Daoy (cell line): Measurements from ENCODE around the gene OSGEP. TPM values are rescaled to one million over a fixed set of nuclear protein-coding genes. Genes with fewer than 3 reads are reported as not detected.
A peak's percentile ranks its signal among the peaks of the same experiment; 100 is the strongest.

ENCODE experiments used
- DNase-seq: peaks from one replicate; pipeline ENCODE4 v3.0.0-alpha.2; 2015; ENCODE audit warnings: low read depth
- total RNA-seq: library from RNA; depleted of rRNA; stranded (reverse); fragments of >200 nt; shearing (Covaris generic); gene quantifications from 2 replicates; pipeline ENCODE4 v1.2.3, GENCODE V29; 2014; rRNA removed

OSGEP gene
- 79.5 and 87.9 TPM in 2 replicates for total RNA-seq

DNA sequence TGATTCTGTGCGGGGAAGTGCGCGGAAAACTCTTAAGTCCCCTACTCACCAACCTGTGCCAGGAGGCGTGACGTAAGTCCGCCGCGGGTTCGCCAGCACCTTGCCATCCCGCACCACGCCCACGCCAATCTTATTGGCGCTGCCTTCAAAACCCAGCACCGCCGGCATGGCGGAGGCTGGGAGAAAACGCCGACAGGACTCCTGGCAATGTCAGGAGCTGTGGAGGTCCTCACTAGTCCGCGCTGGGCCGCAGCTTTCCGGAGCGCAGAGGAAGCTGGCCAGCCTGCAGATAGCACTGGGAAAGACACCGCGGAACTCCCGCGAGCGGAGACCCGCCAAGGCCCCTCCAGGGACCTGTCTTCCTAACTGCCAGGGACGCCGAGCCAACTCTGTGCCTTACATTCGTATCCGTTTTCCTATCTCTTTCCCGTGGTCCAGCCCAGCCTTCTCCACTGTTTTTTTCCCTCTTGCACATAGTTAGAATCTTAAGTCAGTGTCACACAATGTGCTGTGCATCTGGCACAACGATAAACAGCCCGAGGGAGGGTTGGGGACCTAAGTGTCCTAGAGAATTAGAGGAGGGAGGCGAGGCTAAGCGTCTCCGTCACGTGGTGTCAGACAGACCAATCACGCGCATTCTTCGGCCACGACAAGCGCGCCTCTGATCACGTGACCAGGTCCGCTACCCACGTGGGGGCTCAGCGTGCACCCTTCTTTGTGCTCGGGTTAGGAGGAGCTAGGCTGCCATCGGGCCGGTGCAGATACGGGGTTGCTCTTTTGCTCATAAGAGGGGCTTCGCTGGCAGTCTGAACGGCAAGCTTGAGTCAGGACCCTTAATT lies at the start of gene OSGEP, which contains the start of gene APEX1:
Gene OSGEP (minus strand): TSS at position 297 of the 839 bp plus-strand sequence. CDS start 129 bp downstream, at position 168.
Gene APEX1 (plus strand): TSS at position 711 of the 839 bp plus-strand sequence. CDS start 420 bp downstream, outside the sequence.
- peak; percentile 100 for DNase-seq

DNA sequence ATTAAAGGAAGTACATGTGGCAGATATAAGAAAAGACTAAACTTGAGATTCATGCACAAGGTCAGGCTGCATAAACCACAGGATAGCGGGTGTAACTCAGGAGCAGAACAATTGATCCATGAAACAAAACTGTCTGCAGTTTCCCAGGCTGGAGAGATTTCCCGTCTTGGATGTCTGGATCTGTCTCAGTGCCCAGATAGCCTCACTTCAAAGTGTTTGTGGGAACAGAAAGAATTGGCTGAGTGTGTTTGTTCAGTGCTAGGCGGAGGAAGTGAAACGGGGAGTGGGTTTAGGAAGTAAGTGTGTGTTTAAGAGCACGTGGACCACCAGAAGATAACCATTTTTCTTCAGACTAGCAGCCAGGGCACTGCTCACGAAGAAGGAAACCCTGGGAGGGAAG lies 49.3 kb upstream of the OSGEP start:
- DNase-seq = no peak

DNA sequence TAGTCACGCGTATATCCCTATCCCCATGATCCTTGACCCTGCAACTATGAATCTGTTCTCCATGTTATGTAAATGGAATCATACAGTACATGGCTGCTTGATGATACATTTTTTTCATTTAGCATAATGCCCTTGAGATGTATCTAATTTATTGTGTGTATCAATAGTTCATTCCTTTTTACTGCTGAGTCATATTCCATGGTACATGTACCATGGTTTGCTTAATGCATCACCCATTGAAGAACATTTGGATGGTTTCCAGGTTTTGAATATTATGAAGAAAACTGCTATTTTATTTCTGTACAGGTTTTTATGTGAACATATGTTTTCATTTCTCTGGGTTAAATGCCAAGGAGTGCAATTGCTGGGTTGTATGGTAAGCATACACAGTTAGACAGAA lies 46.7 kb upstream of the OSGEP start:
- no peak for DNase-seq

DNA sequence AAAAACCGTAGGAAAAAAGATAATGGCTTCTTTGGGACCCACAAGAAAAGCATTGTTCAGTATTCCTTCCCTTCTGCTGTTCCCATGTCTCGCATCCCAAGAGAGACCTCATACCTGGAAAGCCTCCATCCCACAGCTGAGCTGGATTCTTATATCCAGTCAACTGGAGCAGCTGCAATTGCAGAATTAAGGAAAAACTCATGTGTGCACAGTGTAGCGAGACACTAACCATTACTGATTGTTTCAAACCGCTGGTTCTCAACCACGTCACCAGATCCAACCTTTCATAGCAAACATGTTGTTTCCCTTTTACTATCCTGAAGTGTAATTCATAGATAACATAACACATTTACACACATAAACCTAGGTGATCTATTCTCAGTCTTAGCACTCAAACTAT lies 45.3 kb upstream of the OSGEP start:
- no peak for DNase-seq

DNA sequence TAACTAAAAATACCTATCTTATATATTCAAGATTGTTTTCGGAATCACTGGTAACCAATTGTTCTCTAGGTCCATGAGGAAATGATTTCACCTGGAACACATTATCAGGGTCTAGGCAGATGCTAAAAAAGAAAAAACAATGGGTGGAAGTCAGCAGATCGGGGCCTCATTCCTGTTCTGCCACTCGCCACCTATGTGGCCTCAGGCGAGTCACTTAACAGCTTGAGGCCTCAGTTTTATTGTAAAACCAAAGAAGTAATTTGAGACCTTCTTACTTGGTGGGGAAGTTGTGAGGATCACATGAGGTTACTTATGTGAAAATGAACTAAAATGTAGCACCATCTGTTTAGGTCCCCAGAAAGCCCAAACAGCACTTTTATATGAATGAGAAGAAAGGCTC lies 44.5 kb upstream of the OSGEP start:
- no peak for DNase-seq

DNA sequence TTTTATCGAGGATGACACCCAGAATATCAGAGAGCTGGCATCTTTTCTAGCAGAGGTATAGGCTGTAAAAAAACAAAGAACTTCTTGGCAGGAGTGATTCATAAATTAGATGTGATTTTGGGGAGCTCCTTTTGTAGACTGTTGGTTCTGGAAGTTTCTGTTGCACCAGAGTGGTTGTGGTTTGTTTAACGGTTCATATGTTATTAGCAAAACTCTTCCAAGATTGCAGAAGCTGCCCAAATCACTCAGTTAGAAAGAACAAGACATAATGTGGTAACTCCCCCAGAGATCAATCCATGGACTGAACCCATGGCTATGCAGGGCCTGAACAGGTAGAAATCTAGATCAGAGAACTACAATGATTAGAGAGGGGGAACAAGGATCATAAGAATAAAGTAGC lies 44.0 kb upstream of the OSGEP start:
- DNase-seq = no peak

DNA sequence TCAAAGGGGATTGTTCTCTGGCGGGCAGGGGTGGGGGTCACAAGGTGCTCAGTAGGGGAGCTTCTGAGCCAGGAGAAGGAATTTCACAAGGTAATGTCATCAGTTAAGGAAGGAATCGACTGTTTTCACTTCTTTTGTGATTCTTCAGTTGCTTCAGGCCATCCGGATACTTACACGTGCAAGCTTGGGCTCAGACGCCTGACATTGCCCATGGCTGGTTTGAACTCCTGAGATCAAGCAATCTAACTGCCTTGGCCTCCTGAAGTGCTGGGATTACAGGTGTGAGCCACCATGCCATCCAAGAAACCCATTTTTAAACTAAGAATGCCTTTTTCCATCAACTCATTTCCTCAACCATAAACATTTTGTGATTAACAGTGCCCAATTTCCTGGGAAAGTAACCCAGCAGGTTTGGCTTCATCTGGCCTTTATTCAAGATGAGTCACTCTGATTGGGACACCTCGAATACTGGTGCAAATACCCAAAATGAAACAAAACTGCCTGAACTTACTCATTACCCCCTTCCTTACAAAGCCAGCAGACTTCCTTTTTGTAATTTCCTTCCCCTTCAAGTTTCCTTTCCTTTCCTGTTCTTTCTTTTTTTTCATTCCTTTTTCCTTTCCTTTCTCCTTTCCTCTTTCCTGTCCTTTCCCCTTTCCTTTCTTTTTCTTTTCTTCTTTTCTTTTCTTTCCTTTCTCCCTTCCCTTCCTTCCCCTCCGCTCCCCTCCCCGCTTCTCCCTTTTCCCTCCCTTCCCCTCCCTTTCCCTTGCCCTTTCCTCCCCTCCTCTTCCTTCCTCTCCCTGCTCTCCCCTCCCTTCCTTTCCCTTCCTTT lies 40.5 kb upstream of the OSGEP start:
- peak; percentile 41 for DNase-seq

DNA sequence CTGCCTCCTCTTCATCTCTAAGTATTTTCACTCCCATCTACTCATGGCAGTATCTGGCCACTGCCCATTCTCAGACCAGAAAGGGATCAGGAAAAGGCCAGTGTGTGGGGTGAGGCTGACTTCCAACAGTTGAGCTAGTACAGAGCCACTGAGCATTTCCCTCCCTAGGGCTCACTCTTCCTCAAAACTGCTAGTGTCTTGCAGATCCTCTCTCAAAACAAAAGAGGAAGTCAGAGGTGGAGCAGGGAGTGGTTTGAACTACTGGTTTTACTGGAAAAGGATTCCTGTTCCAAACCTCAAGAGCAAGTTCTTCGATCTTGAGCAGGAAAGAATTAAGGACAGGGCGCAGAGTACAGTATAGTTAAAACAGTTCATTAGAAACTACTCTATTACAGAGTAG lies 39.0 kb upstream of the OSGEP start:
- no peak for DNase-seq

DNA sequence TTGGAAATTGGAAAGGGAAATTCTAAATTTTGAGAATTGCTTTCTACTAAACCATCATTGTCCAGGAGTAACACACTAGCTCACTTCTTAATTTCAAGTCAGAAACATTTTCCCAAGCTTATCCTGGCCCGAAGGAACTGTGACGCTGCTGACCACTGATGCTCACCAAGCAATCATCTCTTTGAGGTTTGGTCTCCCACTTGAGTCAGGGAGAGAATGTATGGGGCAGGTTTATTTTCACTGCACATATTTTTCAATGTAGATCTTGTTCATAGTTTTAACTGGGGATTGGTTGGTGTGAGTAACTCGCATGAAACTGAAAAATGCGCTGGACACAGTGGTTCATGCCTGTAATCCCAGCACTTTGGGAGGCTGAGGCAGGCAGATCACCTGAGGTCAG lies 37.9 kb upstream of the OSGEP start:
- peak; percentile 79 for DNase-seq

DNA sequence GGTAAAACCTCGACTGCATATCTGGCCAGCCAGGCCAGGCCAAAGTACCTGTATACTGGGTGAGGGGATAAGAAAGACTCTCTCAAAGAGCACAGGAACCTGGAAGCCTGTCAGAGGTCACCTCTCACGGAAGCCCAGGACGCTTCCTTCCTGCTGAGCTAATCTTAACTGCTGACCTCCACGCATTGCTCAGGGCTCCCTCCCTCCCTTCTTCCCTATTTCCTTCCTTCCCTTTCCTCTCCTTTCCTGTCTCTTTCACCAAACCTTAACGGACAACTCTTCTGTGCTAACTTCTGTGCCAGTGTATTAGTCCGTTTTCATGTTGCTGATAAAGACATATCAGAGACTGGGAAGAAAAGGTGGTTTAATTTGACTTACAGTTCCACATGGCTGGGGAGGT lies 36.0 kb upstream of the OSGEP start:
- no peak for DNase-seq

DNA sequence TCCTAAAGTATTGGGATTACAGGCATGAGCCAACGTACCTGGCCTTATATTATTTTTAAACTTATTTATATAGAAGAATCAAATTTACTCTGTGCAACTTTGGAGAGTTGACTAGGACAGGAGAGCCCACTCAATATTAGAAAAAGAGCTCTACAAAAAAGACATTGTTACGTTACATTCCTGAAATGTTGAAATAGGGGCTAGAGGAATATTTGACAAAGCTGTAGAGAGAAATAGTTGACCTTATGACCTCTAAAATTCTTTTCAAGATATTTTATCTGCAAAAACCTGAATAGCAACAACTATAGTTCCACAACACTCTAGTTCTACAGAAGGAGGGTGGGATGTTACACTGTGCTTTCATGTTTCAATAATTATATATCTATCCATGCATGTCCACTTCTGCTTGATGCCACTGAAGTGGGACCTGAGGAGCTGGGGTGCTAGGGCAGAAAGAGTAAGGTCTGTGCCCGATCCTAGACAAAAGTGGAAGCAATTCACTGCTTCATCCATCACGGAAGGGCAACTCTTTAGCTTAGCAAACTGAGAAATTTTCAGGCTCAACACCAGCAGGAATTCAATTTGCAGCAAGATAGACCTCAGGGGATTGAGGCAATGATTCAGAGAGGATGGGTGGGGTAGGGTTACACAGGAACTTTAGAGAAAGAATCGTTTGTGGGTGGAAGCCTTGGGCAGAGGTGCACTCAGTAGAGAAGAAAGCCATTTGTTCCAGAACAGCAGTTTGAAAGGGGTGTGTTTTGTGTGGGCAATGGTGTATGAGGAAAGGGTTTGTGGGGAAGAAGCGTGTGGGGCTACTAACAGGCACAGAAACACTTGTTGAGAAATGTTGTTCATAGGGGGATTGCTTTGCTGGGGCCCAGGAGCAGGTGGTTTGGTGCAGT lies 34.7 kb upstream of the OSGEP start:
- DNase-seq = peak; percentile 53

DNA sequence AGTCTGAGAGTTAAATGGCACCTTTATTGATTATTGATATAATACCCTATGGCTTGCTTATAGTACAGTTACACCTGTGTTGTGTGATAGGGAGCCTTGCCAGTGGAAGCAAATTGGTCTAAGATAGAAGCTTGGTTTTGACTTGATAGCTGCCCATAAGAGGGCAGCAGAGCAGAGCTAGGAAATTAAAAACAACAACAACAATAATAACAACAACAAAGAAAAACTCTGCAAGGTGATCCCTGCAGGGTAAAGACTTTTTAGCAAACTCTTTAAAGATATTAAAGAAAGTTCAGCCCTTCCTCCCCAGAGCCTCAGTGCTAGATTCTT lies 32.7 kb upstream of the OSGEP start:
- no peak for DNase-seq

DNA sequence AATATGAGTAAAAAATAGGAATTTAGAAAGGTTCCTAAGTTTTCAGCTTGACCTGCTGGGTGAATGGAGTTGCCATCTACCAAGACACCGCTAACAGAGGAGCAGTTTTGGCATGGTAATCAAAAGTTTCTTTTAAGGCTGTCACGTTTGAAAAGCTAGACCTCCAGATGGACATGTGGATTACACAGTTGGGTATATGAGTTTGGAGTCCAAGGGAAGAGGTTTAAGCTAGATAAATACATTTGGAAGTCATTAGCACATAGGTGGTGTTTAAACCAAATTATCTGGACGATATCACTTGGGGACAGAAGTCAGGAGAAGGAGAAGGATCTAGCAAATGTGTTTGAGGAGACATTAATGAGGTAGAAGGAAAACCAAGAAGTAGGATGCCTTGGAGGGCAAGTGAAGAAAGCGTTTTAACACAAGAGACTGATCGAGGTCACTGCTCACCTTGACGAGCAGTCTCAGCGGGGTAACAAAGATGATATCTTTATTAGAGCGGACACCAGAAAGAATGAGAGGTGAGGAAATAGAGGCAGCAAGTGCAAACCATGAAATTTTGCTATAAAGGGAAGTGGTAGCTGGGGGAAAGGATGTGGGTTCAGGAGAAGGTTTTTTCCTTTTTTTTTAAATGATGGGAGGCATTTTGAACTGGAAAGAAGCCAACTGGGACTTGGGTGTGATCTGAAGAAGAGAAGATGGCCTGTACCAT lies 32.2 kb upstream of the OSGEP start:
- no peak for DNase-seq

DNA sequence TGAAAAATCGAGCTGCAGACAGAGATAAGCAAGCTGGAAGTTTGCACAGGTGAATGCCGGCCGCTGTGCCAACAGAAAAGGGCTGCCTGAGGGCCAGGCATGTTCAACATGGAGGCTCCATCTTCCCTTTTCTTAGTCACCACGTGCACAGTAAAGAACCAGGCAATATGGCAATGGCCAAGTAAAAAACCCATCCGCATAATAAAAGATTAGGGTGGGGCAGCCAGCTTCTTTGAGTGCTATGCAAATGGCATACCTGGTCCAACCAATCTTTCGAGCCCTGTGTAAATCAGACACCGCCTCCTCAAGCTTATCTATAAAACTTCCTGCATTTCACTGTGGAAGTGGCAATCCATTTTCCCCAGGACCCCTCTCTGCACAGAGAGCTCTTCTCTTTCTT lies 31.3 kb upstream of the OSGEP start:
- no peak for DNase-seq

DNA sequence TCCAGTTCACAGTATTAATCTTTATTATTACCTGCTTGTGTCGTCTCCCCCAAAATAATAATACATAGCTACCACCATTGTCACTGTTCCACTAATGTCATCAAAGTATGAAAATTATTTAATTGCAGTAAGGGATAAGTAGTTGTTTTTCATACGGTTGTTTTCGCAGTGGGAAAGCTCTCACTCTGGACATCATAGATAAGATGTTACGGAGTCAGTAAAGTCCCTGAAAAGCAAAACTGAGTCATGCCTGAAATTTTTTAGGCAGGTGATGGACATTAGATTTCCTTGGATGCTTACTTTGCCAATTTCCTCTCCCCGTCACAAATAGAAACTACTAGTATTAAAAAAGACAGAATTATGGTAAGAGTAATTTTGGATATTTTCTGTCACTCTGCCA lies 27.8 kb upstream of the OSGEP start:
- DNase-seq = no peak

DNA sequence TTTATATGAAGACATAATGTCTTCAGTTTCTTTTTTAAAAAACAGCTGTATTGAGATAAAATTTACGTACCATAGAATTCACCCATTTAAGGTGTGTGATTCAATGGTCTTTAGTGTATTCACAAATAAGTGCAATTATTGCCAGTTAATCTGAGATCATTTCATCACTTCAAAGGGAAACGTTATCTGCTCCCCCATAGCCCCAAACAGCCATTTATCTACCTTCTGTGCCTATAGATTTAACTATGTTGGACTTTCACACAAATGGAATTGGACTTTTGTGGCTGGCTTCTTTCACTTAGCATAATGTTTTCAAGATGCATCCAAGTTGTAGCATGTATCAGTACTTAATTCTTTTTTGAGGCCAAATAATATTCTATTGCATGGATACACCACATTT lies 24.3 kb upstream of the OSGEP start:
- DNase-seq = no peak

DNA sequence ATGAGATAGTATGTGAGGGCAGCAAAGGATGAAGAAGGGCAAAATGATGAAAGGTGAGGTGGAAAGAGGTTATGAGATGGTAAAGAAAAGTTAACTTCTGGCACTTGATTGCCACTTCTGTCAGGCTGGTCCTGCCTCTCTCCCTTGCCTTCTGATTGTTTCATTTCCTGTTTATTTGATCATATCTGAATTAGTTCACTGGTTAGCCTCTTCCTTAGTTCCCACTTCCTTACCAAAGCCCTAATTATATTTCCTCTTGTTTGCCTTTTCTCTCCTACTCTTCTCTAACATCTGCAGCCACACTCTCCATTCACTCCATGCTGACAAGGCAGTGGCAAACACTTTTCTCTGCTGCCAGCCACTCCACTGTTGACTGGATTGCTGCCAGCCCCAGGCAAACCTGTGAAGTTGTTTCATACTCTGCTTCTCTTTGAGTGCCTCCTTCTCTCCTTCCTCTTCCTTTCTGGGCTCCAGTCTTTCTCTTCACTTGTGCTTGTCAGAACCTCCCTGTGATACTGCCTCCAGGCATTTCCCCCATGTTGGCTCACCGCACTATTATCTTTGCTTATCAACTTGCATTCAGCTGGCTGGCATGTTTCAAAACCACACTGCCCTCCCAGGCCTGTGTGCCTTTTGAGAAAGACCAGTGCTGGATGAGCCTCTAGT lies 22.7 kb upstream of the OSGEP start:
- peak; percentile 96 for DNase-seq

DNA sequence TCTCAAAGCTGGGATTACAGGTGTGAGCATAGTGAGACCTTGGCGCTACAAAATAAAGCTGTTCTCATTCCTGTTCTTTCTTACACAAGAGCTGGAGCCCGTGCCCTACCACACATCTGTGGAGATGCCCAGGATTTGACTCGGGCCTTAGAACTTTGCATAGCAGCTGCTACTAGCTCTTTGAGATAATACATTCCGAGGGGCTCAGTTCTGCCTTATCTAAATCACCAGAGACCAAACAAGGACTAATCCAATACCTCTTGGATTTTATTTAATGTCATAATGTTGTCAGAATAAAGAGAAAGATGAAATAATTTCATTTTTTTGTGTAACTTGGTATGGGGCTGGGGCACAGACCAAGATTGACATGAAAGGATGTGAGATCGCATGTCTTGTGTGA lies 22.2 kb upstream of the OSGEP start:
- DNase-seq = no peak

DNA sequence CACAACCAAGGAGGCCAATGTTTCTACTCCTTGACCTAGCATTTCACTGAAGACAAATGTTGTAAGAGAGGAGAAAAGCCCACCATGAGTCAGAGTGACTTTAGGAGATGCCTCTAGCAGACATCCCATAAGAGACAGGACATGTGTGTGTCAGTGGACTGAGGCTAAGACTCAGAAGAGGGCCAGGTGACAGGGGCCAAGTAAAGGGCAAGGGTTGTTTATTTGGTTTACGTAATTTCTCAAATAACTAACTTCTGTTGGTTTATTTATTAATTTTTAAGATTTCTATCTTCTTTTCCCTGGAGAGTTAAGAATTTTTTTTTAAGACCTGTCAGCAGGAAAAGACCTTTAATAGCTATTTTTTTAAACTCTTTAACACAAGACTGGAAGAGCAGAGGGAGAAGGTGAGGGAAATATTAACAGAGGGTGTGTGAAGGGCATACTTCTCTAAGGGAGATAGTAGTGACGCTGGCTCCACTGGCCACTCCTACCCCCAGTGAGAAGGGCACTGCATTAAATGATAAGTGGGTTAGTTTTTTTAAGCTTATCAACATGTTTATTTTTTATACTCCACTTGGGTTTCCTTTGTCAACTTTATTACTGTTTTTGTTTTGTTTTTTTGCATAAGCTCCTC lies 18.0 kb upstream of the OSGEP start:
- no peak for DNase-seq

DNA sequence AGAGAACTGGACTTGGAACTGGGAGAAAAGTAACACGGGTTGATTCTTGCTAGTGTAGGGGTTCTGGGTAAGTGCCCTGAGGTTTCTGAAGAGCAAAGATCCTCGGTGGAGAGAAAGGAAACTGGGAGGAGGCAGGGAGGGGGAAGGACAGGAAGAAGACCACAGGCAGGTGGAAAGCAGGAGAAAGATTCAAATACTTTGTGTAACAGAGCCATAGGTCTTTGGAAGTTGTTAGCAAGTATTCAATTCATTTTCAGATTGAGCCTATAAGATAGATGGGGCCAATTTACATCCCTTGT lies 15.9 kb upstream of the OSGEP start:
- DNase-seq = no peak
